Testis (tissue), 2 donors: ENCODE results near the gene MYOM1.

ENCODE experiments used
- CTCF ChIP-seq, 3 experiments: fragments of 450-650 bp in 2 of 3; fragments of 200-600 bp in 1 of 3; sonication (generic) in 1 of 3; IDR thresholded peaks; one replicate each; pipeline ENCODE4 v1.5.1; 2016 to 2019; ENCODE audit warnings: antibody characterized with exemption in 3 of 3, mild to moderate bottlenecking in 2 of 3, moderate library complexity in 1 of 3
- POLR2A ChIP-seq: fragments of 450-650 bp; IDR thresholded peaks from one replicate; pipeline ENCODE4 v1.6.1; 2017; ENCODE audit warnings: antibody characterized with exemption, mild to moderate bottlenecking, moderate library complexity

GRCh38 chr18:3251249-3251962 lies 31.6 kb upstream of the MYOM1 start:
- no peak for TF ChIP-seq POLR2A
- no peak for TF ChIP-seq CTCF (IDR thresholded peaks at IDR 0.05)
